ENCODE results near the gene CISD2.

- TF ChIP-seq CTCF (IDR thresholded peaks at IDR 0.05) (no peak), USF2 (IDR thresholded peaks at IDR 0.05) (no peak), RAD21 (conservative IDR thresholded peaks at IDR 0.05 in 1 of 2, IDR thresholded peaks at IDR 0.05 in 1 of 2) (no peak)
Measured at GRCh38 chr4:102858828-102859464, 9.8 kb upstream of the CISD2 start.

Measured in A549 (cell line).